Neuronal stem cell (in vitro differentiated cells): ENCODE data around the gene WDR87.

Experiments
- DNase-seq: peaks from one replicate; pipeline ENCODE4 v3.0.0-alpha.2; 2013; ENCODE audit warnings: low spot score
- H2AFZ ChIP-seq: one replicate; pipeline ENCODE4 v1.6.1; 2013; ENCODE audit warnings: mild to moderate bottlenecking, low read length, inconsistent platforms
- H2AK5ac ChIP-seq: 2 replicates; pipeline ENCODE4 v1.6.1; 2013; ENCODE audit warnings: low read depth, mild to moderate bottlenecking, inconsistent platforms, low read length, moderate library complexity, mixed read lengths
- H2BK120ac ChIP-seq: 2 replicates; pipeline ENCODE4 v1.6.1; 2013; ENCODE audit warnings: low read depth, mild to moderate bottlenecking, inconsistent platforms, low read length, moderate library complexity, mixed read lengths
- H2BK12ac ChIP-seq: one replicate; pipeline ENCODE4 v1.6.1; 2013; ENCODE audit warnings: low read length, inconsistent platforms
- H2BK15ac ChIP-seq: 2 replicates; pipeline ENCODE4 v1.6.1; 2013; ENCODE audit warnings: mild to moderate bottlenecking, low read length, inconsistent platforms, mixed read lengths
- H2BK5ac ChIP-seq: one replicate; pipeline ENCODE4 v1.6.1; 2013; ENCODE audit warnings: inconsistent platforms, mild to moderate bottlenecking, low read length, moderate library complexity
- H3K14ac ChIP-seq: one replicate; pipeline ENCODE4 v1.6.1; 2013; ENCODE audit warnings: low read length, inconsistent platforms
- H3K18ac ChIP-seq: 2 replicates; pipeline ENCODE4 v1.6.1; 2013; ENCODE audit warnings: low read length, inconsistent platforms
- H3K23ac ChIP-seq: 2 replicates; pipeline ENCODE4 v1.6.1; 2013; ENCODE audit warnings: low read depth, mild to moderate bottlenecking, mixed read lengths, low read length, inconsistent platforms; ENCODE audit not compliant: poor library complexity
- H3K27ac ChIP-seq: replicated peaks from 3 replicates; pipeline ENCODE4 v1.5.1; 2013; ENCODE audit warnings: low read length, inconsistent platforms
- H3K27me3 ChIP-seq, 3 experiments: 2 replicates each; pipeline ENCODE4 v1.6.1; 2013; ENCODE audit warnings: low read length in 3 of 3, mild to moderate bottlenecking in 2 of 3, inconsistent platforms in 1 of 3, low read depth in 1 of 3, mixed read lengths in 1 of 3, moderate library complexity in 1 of 3; ENCODE audit not compliant: control insufficient read depth in 3 of 3, insufficient read depth in 3 of 3
- H3K36me3 ChIP-seq, 2 donors: replicated peaks in 1 of 2; 2 replicates each; pipeline ENCODE4 v1.6.1; 2013; ENCODE audit warnings: low read length in 2 of 2; ENCODE audit not compliant: control insufficient read depth in 2 of 2, insufficient read depth in 2 of 2
- H3K4ac ChIP-seq: 2 replicates; pipeline ENCODE4 v1.6.1; 2013; ENCODE audit warnings: inconsistent platforms, mild to moderate bottlenecking, low read length, moderate library complexity
- H3K4me1 ChIP-seq, 2 donors: 1 replicate in 1 of 2; 2 replicates in 1 of 2; pipeline ENCODE4 v1.6.1; 2013; ENCODE audit warnings: low read length in 2 of 2, low read depth in 1 of 2; ENCODE audit not compliant: control insufficient read depth in 2 of 2, insufficient read depth in 1 of 2
- H3K4me2 ChIP-seq: one replicate; pipeline ENCODE4 v1.6.1; 2013; ENCODE audit warnings: mild to moderate bottlenecking, low read length, inconsistent platforms; ENCODE audit not compliant: insufficient read depth, poor library complexity, severe bottlenecking
- H3K4me3 ChIP-seq, 2 donors: 2 replicates each; pipeline ENCODE4 v1.5.1; 2013; ENCODE audit warnings: low read length in 2 of 2, mild to moderate bottlenecking in 2 of 2, inconsistent platforms in 1 of 2, moderate library complexity in 1 of 2
- H3K79me1 ChIP-seq: one replicate; pipeline ENCODE4 v1.6.1; 2013; ENCODE audit warnings: low read depth, mild to moderate bottlenecking, inconsistent platforms, low read length, moderate library complexity
- H3K9ac ChIP-seq: one replicate; pipeline ENCODE4 v1.6.1; 2013; ENCODE audit warnings: mild to moderate bottlenecking, low read depth, low read length, inconsistent platforms; ENCODE audit not compliant: poor library complexity
- H3K9me3 ChIP-seq, 2 donors: replicated peaks in 1 of 2; 2 replicates each; pipeline versions ENCODE3 to v1.6.1; 2013; ENCODE audit warnings: low read length in 2 of 2, mild to moderate bottlenecking in 2 of 2, inconsistent platforms in 1 of 2, low read depth in 1 of 2, mixed read lengths in 1 of 2, moderate library complexity in 1 of 2; ENCODE audit not compliant: control insufficient read depth in 2 of 2, insufficient read depth in 1 of 2
- H4K8ac ChIP-seq: one replicate; pipeline ENCODE4 v1.6.1; 2013; ENCODE audit warnings: low read depth, mild to moderate bottlenecking, inconsistent platforms, low read length, moderate library complexity
- H4K91ac ChIP-seq: one replicate; pipeline ENCODE4 v1.6.1; 2013; ENCODE audit warnings: low read length, low read depth, mild to moderate bottlenecking, inconsistent platforms; ENCODE audit not compliant: poor library complexity
- WGBS, 2 donors: extraction: QIAGEN DNeasy Blood & Tissue Kit; methylation state at CpG; one replicate each; pipeline ENCODE4 v1.1.7; 2013; ENCODE audit warnings: missing lambda C conversion rate in 2 of 2, mixed read lengths in 1 of 2; ENCODE audit not compliant: insufficient read length in 2 of 2, insufficient replicate concordance in 1 of 2; ENCODE audit errors: extremely low coverage in 2 of 2; 5-methylcytosine and 5-hydroxymethylcytosine counted together

The WDR87 gene

GRCh38 chr19:37903096-37903495 lies 3.3 kb downstream of the WDR87 start:
- DNase-seq = no peak
- no peak overlapping the region for H3K14ac ChIP-seq
- H3K79me1 ChIP-seq = peaks cover 7% of the 10 kb centered on the region
- H2AFZ ChIP-seq = no peak overlapping the region
- no peak overlapping the region for H3K23ac ChIP-seq
- no peak overlapping the region for H3K4me2 ChIP-seq
- H3K9ac ChIP-seq = no peak overlapping the region
- no peak overlapping the region for H3K18ac ChIP-seq
- H3K9me3 ChIP-seq = no peaks in the 10 kb centered on the region
- peaks cover 6 to 9% of the 10 kb centered on the region in 2 donors for H3K4me1 ChIP-seq
- no peaks in the 10 kb centered on the region for H3K36me3 ChIP-seq
- no peak overlapping the region for H2BK12ac ChIP-seq
- H4K91ac ChIP-seq = no peak overlapping the region
- no peak overlapping the region for H2BK15ac ChIP-seq
- WGBS, 2 donors = no CpG with 5 or more reads among the region's 2 CpGs
- no peak overlapping the region for H3K4me3 ChIP-seq
- no peak overlapping the region for H2AK5ac ChIP-seq
- H2BK5ac ChIP-seq = no peak overlapping the region
- no peak overlapping the region for H3K4ac ChIP-seq
- no peak overlapping the region for H2BK120ac ChIP-seq
- H3K27ac ChIP-seq = no peak overlapping the region
- no peak overlapping the region for H4K8ac ChIP-seq
- H3K27me3 ChIP-seq = no peaks in the 10 kb centered on the region

GRCh38 chr19:37902668-37903067 lies 3.7 kb downstream of the WDR87 start:
- H3K14ac ChIP-seq = no peak overlapping the region
- H4K8ac ChIP-seq = no peak overlapping the region
- no peak overlapping the region for H3K23ac ChIP-seq
- no peaks in the 10 kb centered on the region for H3K27me3 ChIP-seq
- peaks cover 5% of the 10 kb centered on the region for H3K79me1 ChIP-seq
- no peak overlapping the region for H3K18ac ChIP-seq
- WGBS, 2 donors = no CpG with 5 or more reads among the region's 4 CpGs
- H3K4ac ChIP-seq = no peak overlapping the region
- no peak overlapping the region for H2BK12ac ChIP-seq
- H2BK120ac ChIP-seq = no peak overlapping the region
- no peak overlapping the region for H3K9ac ChIP-seq
- H3K9me3 ChIP-seq = no peaks in the 10 kb centered on the region
- no peak overlapping the region for H2BK5ac ChIP-seq
- H4K91ac ChIP-seq = no peak overlapping the region
- no peak overlapping the region for H2BK15ac ChIP-seq
- H2AK5ac ChIP-seq = no peak overlapping the region
- DNase-seq = peak; percentile 78
- no peaks in the 10 kb centered on the region for H3K36me3 ChIP-seq
- H3K27ac ChIP-seq = no peak overlapping the region
- H3K4me1 ChIP-seq = peaks cover 3 to 6% of the 10 kb centered on the region in 2 donors
- no peak overlapping the region for H3K4me3 ChIP-seq
- no peak overlapping the region for H2AFZ ChIP-seq
- H3K4me2 ChIP-seq = no peak overlapping the region

GRCh38 chr19:37899966-37900365 lies 6.4 kb downstream of the WDR87 start:
- H3K14ac ChIP-seq = no peak overlapping the region
- H4K8ac ChIP-seq = no peak overlapping the region
- H3K9me3 ChIP-seq = no peaks in the 10 kb centered on the region
- no peaks in the 10 kb centered on the region for H3K79me1 ChIP-seq
- no peak for DNase-seq
- no peak overlapping the region for H2BK5ac ChIP-seq
- H3K4me3 ChIP-seq = no peak overlapping the region
- no CpG with 5 or more reads among the region's 2 CpGs for WGBS, 2 donors
- H3K4me2 ChIP-seq = no peak overlapping the region
- no peaks in the 10 kb centered on the region for H3K27me3 ChIP-seq
- H3K27ac ChIP-seq = no peak overlapping the region
- H3K9ac ChIP-seq = no peak overlapping the region
- H2BK12ac ChIP-seq = no peak overlapping the region
- H2BK120ac ChIP-seq = no peak overlapping the region
- no peak overlapping the region for H2BK15ac ChIP-seq
- H3K4me1 ChIP-seq = no peaks in the 10 kb centered on the region
- H3K23ac ChIP-seq = no peak overlapping the region
- no peak overlapping the region for H4K91ac ChIP-seq
- no peak overlapping the region for H2AK5ac ChIP-seq
- no peaks in the 10 kb centered on the region for H3K36me3 ChIP-seq
- no peak overlapping the region for H2AFZ ChIP-seq
- no peak overlapping the region for H3K4ac ChIP-seq
- no peak overlapping the region for H3K18ac ChIP-seq

- Histone ChIP-seq H2BK15ac (no peak overlapping the region), H4K91ac (no peak overlapping the region), H3K9me3 (no peaks in the 10 kb centered on the region), H3K36me3 (no peaks in the 10 kb centered on the region), H3K4ac (no peak overlapping the region), H2BK120ac (no peak overlapping the region), H3K9ac (no peak overlapping the region), H2BK5ac (no peak overlapping the region), H3K18ac (no peak overlapping the region), H2AK5ac (no peak overlapping the region), H3K4me3 (no peak overlapping the region), H3K27me3 (no peaks in the 10 kb centered on the region), H3K79me1 (no peaks in the 10 kb centered on the region), H3K14ac (no peak overlapping the region), H3K4me1 (no peaks in the 10 kb centered on the region), H3K4me2 (no peak overlapping the region), H3K23ac (no peak overlapping the region), H2BK12ac (no peak overlapping the region), H2AFZ (no peak overlapping the region), H4K8ac (no peak overlapping the region), H3K27ac (no peak overlapping the region)
- WGBS, 2 donors = no CpG with 5 or more reads among the region's 1 CpG
- no peak for DNase-seq
Measured at GRCh38 chr19:37899453-37899852, 6.9 kb downstream of the WDR87 start.
